GM04504 (cell line): ENCODE data around the gene OCLN.
"Not testable (repeated sequence)": the region's sequence is repeated elsewhere in the genome, so short reads cannot be mapped to it uniquely, and the experiment has no call there.

Source experiments
- DNase-seq: peaks from one replicate; pipeline ENCODE4 v3.0.0-alpha.2; 2012; ENCODE audit warnings: low read depth

OCLN gene

GRCh38 chr5:69528609-69529008 lies 36.0 kb downstream of the OCLN start:
- no peak for DNase-seq

- DNase-seq, result no peak
These were observed 38.2 kb downstream of the OCLN start for GRCh38 chr5:69530561-69531405.

- DNase-seq, result no peak
These were observed 38.8 kb downstream of the OCLN start for GRCh38 chr5:69531406-69531801.

- not testable (repeated sequence) for DNase-seq
These were observed 45.3 kb downstream of the OCLN start for GRCh38 chr5:69537911-69538310.

- not testable (repeated sequence) for DNase-seq
These were observed 46.1 kb downstream of the OCLN start for GRCh38 chr5:69538735-69539134.

- DNase-seq, result not testable (repeated sequence)
These were observed 48.8 kb downstream of the OCLN start for GRCh38 chr5:69541347-69541746.

GRCh38 chr5:69542838-69543618 lies 50.4 kb downstream of the OCLN start:
- DNase-seq, result not testable (repeated sequence)

GRCh38 chr5:69544602-69545001 lies 52.0 kb downstream of the OCLN start:
- not testable (repeated sequence) for DNase-seq

- DNase-seq, result peak; percentile 33
These were observed 67.3 kb downstream of the OCLN start, which contains the start of gene GTF2H2C for GRCh38 chr5:69559908-69560330. Gene GTF2H2C, plus strand, starts transcription at chr5:69560191. Its CDS starts 4,942 bp downstream, at chr5:69565133.

GRCh38 chr5:69560587-69561431 lies 68.2 kb downstream of the OCLN start:
- not testable (repeated sequence) for DNase-seq

GRCh38 chr5:69566172-69566571 lies 73.6 kb downstream of the OCLN start:
- not testable (repeated sequence) for DNase-seq

GRCh38 chr5:69568072-69568471 lies 75.5 kb downstream of the OCLN start:
- not testable (repeated sequence) for DNase-seq

- not testable (repeated sequence) for DNase-seq
These were observed 90.8 kb downstream of the OCLN start for GRCh38 chr5:69583356-69583755.

- DNase-seq, result not testable (repeated sequence)
These were observed 103.7 kb downstream of the OCLN start for GRCh38 chr5:69596114-69596840.

GRCh38 chr5:69601947-69602346 lies 109.4 kb downstream of the OCLN start:
- not testable (repeated sequence) for DNase-seq

- DNase-seq, result not testable (repeated sequence)
These were observed 114.2 kb downstream of the OCLN start for GRCh38 chr5:69606839-69607238.
